Brain pericyte (primary cell): Measurements from ENCODE around the gene PRKAB2.
"Not testable (repeated sequence)": the region's sequence is repeated elsewhere in the genome, so short reads cannot be mapped to it uniquely, and the experiment has no call there.

Experiments used
- DNase-seq: peaks from one replicate; pipeline ENCODE4 v3.0.0-alpha.2; 2012; ENCODE audit warnings: low read depth, low spot score

The PRKAB2 gene

DNA sequence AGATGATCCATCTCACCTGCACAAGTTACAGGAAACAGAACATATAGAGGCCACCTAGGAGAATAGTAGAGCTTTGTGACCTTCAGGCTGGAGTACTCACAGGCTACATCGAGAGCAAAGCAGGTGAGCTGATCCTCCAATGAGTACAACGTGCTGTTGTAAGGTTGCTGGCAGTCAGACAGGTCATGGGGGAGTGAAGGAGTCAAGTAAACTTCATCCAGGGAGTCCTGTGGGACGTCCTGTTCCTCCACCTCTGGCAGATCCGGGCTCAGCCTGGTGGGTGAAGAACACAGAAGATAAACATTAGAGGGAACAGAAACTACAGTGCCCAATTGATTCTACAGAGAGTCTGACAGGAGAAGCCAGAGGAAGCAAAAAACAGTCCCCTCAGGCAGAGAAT lies 62.5 kb downstream of the PRKAB2 start:
- no peak for DNase-seq

DNA sequence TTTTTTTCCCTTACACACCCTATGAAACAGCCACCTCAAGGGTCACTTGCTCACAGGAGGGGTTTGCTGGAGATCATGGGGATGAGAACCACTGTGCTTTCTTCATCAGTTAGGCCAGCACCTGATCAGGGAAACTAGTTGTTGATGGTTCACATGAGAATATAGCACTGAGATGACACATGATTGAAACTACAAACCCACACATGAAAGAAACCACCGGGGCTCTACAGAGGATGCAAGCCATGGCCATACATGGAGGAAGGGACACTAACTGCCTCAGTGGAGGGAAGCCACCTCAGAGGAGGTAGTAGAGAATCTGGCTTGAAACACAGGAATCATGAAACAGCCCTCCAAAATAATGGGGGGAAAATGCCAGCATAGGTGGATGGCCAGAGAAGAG lies 63.2 kb downstream of the PRKAB2 start:
- DNase-seq: no peak

DNA sequence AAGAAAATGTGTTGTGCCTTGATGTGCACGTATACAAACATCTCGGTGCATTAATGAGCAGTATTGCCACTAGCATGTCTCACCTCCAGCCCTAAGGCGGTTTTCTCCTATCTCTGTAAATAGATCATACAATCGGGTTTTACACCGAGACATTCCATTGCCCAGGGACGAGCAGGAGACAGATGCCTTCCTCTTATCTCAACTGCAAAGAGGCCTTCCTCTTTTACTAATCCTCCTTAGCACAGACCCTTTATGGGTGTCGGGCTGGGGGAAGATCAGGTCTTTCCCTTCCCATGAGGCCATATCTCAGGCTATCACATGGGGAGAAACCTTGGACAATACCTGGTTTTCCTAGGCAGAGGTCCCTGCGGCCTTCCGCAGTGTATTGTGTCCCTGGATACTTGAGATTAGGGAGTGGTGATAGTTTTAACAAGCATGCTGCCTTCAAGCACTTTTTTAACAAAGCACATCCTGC lies 65.8 kb downstream of the PRKAB2 start:
- not testable (repeated sequence) for DNase-seq

DNA sequence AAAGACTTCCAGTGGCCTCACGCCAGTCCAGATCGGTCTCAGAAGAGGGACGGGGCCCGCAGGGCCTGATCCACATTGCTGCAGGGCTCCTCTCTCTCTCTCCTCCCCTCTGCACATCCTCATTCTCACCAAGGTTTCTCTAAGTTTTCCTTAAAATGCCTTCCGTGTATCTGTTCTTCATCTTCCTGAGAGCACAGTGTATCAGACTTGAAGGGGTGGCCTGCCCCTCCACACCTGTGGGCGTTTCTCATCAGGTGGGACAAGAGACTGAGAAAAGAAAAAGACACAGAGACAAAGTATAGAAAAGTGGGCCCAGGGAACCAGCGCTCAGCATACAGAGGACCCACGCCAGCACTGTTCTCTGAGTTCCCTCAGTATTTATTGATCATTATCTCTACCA lies 66.4 kb downstream of the PRKAB2 start:
- no peak for DNase-seq
